ENCODE results near the gene ALPK3.

DNA sequence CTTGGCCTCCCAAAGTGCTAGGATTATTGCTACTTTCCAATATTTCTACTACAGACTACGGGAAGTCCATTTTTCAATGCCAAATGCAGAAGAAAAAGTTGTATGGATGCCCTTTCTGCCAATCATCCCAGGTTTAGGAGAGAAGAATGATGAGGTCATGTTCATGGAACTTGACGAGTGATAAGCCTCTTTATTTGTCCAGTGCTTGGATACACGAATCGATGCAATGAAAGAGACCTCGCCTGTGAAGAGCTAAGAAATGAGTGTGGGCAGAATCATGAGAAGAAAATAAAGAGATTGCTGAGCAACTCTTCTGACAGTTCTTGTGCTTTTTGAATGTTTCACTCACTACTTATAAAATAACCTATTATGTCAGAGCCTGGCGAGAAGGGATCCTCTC, 66.3 kb downstream of the ALPK3 start:
- TF ChIP-seq SP1 (CRISPR knock-in tag; IDR thresholded peaks at IDR 0.05), result no peak
- TF ChIP-seq GABPB2 (CRISPR knock-in tag; conservative IDR thresholded peaks at IDR 0.05), result no peak
- TF ChIP-seq SMC3 (conservative IDR thresholded peaks at IDR 0.05; ENCODE audit: insufficient read depth, low read depth, low read length), result no peak
- no peak for TF ChIP-seq DNMT1 (IDR thresholded peaks at IDR 0.05)
- no peak for TF ChIP-seq POLR2G (IDR thresholded peaks at IDR 0.05; ENCODE audit: low read depth, low read length)
- TF ChIP-seq, protein P1, sequence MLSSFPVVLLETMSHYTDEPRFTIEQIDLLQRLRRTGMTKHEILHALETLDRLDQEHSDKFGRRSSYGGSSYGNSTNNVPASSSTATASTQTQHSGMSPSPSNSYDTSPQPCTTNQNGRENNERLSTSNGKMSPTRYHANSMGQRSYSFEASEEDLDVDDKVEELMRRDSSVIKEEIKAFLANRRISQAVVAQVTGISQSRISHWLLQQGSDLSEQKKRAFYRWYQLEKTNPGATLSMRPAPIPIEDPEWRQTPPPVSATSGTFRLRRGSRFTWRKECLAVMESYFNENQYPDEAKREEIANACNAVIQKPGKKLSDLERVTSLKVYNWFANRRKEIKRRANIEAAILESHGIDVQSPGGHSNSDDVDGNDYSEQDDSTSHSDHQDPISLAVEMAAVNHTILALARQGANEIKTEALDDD (IDR thresholded peaks at IDR 0.05), result no peak
- no peak for TF ChIP-seq MECOM (CRISPR knock-in tag; IDR thresholded peaks at IDR 0.05)
- TF ChIP-seq NFYB (IDR thresholded peaks at IDR 0.05; ENCODE audit: extremely low read depth, insufficient read length), result no peak
- TF ChIP-seq, protein P2, sequence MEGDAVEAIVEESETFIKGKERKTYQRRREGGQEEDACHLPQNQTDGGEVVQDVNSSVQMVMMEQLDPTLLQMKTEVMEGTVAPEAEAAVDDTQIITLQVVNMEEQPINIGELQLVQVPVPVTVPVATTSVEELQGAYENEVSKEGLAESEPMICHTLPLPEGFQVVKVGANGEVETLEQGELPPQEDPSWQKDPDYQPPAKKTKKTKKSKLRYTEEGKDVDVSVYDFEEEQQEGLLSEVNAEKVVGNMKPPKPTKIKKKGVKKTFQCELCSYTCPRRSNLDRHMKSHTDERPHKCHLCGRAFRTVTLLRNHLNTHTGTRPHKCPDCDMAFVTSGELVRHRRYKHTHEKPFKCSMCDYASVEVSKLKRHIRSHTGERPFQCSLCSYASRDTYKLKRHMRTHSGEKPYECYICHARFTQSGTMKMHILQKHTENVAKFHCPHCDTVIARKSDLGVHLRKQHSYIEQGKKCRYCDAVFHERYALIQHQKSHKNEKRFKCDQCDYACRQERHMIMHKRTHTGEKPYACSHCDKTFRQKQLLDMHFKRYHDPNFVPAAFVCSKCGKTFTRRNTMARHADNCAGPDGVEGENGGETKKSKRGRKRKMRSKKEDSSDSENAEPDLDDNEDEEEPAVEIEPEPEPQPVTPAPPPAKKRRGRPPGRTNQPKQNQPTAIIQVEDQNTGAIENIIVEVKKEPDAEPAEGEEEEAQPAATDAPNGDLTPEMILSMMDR (IDR thresholded peaks at IDR 0.05 in 2 of 3, conservative IDR thresholded peaks at IDR 0.05 in 1 of 3; ENCODE audit: insufficient read depth in 2 of 3, low read depth in 1 of 3, low read length in 3 of 3), result no peak
- TF ChIP-seq SIN3A (IDR thresholded peaks at IDR 0.05; ENCODE audit: borderline replicate concordance in 2 of 2, control insufficient read depth in 1 of 2, low read depth in 2 of 2, low read length in 2 of 2), result no peak
- TF ChIP-seq, protein P3, sequence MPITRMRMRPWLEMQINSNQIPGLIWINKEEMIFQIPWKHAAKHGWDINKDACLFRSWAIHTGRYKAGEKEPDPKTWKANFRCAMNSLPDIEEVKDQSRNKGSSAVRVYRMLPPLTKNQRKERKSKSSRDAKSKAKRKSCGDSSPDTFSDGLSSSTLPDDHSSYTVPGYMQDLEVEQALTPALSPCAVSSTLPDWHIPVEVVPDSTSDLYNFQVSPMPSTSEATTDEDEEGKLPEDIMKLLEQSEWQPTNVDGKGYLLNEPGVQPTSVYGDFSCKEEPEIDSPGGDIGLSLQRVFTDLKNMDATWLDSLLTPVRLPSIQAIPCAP (CRISPR knock-in tag; IDR thresholded peaks at IDR 0.05; ENCODE audit: borderline replicate concordance), result no peak
- no peak for TF ChIP-seq MAZ (CRISPR knock-in tag; conservative IDR thresholded peaks at IDR 0.05 in 1 of 2, IDR thresholded peaks at IDR 0.05 in 1 of 2)
- TF ChIP-seq MEF2A (IDR thresholded peaks at IDR 0.05; ENCODE audit: control insufficient read depth, low read depth, low read length), result no peak

Data from K562 (cell line).